Astrocyte (in vitro differentiated cells and primary cell): Measurements from ENCODE around the gene VPS8.
A peak's percentile ranks its signal among the peaks of the same experiment; 100 is the strongest.

Source experiments
- EZH2 ChIP-seq: IDR thresholded peaks from 2 replicates; pipeline ENCODE4 v1.6.1; 2012; ENCODE audit warnings: mild to moderate bottlenecking, low read length, inconsistent platforms; ENCODE audit not compliant: insufficient read depth
- TF ChIP-seq, protein P1 (sequence below): IDR thresholded peaks from 2 replicates; pipeline ENCODE4 v1.5.1; 2011; ENCODE audit warnings: low read depth, mild to moderate bottlenecking, inconsistent platforms, low read length, moderate library complexity; ENCODE audit not compliant: insufficient read depth

- TF ChIP-seq, protein P1, sequence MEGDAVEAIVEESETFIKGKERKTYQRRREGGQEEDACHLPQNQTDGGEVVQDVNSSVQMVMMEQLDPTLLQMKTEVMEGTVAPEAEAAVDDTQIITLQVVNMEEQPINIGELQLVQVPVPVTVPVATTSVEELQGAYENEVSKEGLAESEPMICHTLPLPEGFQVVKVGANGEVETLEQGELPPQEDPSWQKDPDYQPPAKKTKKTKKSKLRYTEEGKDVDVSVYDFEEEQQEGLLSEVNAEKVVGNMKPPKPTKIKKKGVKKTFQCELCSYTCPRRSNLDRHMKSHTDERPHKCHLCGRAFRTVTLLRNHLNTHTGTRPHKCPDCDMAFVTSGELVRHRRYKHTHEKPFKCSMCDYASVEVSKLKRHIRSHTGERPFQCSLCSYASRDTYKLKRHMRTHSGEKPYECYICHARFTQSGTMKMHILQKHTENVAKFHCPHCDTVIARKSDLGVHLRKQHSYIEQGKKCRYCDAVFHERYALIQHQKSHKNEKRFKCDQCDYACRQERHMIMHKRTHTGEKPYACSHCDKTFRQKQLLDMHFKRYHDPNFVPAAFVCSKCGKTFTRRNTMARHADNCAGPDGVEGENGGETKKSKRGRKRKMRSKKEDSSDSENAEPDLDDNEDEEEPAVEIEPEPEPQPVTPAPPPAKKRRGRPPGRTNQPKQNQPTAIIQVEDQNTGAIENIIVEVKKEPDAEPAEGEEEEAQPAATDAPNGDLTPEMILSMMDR: peak; percentile 23
- no peak for TF ChIP-seq EZH2
Measured at GRCh38 chr3:185084901-185085300, 272.9 kb downstream of the VPS8 start.
